Body of pancreas (tissue), 4 donors: ENCODE data around the gene RPH3AL.

Experiments
- POLR2A ChIP-seq, 3 donors: fragments of 450-650 bp; IDR thresholded peaks; one replicate each; pipeline ENCODE4 v1.6.1; 2016; ENCODE audit warnings: antibody characterized with exemption in 3 of 3, mild to moderate bottlenecking in 2 of 3
- TF ChIP-seq, protein P1 (sequence below), 7 experiments: fragments of 450-650 bp in 4 of 7; fragments of 200-600 bp in 3 of 7; sonication (generic) in 3 of 7; IDR thresholded peaks; one replicate each; pipeline ENCODE4 v1.5.1; 2016 to 2019; ENCODE audit warnings: antibody characterized with exemption in 7 of 7

- TF ChIP-seq, protein P1, sequence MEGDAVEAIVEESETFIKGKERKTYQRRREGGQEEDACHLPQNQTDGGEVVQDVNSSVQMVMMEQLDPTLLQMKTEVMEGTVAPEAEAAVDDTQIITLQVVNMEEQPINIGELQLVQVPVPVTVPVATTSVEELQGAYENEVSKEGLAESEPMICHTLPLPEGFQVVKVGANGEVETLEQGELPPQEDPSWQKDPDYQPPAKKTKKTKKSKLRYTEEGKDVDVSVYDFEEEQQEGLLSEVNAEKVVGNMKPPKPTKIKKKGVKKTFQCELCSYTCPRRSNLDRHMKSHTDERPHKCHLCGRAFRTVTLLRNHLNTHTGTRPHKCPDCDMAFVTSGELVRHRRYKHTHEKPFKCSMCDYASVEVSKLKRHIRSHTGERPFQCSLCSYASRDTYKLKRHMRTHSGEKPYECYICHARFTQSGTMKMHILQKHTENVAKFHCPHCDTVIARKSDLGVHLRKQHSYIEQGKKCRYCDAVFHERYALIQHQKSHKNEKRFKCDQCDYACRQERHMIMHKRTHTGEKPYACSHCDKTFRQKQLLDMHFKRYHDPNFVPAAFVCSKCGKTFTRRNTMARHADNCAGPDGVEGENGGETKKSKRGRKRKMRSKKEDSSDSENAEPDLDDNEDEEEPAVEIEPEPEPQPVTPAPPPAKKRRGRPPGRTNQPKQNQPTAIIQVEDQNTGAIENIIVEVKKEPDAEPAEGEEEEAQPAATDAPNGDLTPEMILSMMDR (IDR thresholded peaks at IDR 0.05): no peak
- TF ChIP-seq POLR2A (IDR thresholded peaks at IDR 0.05): no peak
Measured at GRCh38 chr17:202501-202951, 150.1 kb downstream of the RPH3AL start.
